AG09309 (cell line): ENCODE measurements around the gene ZDHHC8.

Source experiments
- DNase-seq: peaks from one replicate; pipeline ENCODE4 v3.0.0-alpha.2; 2010; ENCODE audit warnings: low read depth
- H3K4me3 ChIP-seq: 2 replicates; pipeline ENCODE4 v1.5.1; 2011; ENCODE audit warnings: mild to moderate bottlenecking, low read depth, low read length, moderate library complexity; ENCODE audit not compliant: control insufficient read depth
- TF ChIP-seq, protein P1 (sequence below): IDR thresholded peaks from 2 replicates; pipeline ENCODE4 v1.5.1; 2011; ENCODE audit warnings: mild to moderate bottlenecking, low read depth, low read length, inconsistent platforms; ENCODE audit not compliant: insufficient read depth, control insufficient read depth; ENCODE audit errors: missing control alignments

ZDHHC8 gene

DNA sequence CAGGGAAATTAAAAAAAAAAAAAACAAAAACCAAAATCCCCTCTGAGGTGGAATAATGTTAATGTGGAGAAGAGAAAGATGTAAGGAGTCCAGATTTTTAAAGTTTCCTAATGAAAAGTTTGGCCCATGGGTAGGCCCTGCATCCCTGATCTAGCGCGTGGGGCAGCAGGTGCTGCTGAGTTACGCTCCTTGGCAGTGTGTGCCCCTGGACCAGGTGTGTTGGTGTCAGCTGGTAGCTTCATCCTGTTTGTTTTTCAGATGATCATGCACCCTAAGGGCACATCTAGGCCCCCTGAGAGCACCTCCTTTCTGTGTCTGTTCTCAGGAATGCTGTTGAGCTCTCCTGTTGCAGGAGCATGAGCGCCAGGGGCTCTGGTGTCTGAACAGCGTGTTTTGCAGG lies 44.8 kb upstream of the ZDHHC8 start:
- no peak for DNase-seq
- H3K4me3 ChIP-seq, result no peak overlapping the region
- TF ChIP-seq, protein P1, sequence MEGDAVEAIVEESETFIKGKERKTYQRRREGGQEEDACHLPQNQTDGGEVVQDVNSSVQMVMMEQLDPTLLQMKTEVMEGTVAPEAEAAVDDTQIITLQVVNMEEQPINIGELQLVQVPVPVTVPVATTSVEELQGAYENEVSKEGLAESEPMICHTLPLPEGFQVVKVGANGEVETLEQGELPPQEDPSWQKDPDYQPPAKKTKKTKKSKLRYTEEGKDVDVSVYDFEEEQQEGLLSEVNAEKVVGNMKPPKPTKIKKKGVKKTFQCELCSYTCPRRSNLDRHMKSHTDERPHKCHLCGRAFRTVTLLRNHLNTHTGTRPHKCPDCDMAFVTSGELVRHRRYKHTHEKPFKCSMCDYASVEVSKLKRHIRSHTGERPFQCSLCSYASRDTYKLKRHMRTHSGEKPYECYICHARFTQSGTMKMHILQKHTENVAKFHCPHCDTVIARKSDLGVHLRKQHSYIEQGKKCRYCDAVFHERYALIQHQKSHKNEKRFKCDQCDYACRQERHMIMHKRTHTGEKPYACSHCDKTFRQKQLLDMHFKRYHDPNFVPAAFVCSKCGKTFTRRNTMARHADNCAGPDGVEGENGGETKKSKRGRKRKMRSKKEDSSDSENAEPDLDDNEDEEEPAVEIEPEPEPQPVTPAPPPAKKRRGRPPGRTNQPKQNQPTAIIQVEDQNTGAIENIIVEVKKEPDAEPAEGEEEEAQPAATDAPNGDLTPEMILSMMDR, result no peak

DNA sequence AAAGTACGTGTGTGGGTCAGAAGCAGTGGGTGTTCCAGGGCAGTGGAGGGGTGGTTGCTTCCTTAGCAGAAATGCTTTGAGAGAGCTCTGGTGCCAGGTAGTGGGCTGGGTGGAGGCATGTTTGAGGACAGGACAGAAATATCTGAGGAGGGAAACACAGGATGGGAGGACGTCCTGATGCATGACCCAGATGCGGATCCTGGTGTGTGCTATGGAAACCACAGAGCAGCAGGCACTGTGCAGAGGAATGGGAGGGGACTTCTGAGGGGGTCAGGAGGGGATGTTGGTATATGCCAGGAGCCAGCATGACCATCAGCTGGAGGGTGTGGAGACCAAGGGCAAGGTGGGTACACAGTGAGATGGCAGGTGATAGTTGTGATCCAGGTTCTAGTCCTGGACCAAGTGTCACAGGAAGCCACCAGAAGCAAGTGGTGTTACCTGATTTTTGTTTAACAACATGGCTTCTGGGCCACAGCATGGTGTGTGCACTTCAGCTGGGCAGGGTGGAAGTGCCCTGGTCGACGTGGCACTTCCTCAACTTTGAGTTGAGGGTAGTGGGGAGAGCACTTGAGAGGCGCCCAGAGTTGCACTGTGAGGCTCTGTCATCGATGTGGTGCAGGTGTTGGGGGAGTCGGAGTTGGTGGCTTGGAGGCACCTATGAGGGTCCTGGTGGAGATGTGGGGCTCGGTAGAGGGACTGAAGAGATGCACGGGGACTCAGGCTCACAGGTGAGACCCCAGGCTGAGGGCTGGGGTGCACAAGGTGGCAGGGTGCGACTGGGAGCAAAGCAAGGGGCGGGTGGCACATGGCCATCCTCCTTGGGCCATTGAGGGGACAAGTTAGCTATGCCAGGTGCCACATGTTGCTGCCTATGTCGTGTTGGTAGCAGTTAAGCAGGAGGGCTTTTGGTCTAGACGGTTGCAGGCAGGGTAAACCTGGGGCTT lies 44.0 kb upstream of the ZDHHC8 start:
- no peak for DNase-seq
- TF ChIP-seq, protein P1, result no peak
- no peak overlapping the region for H3K4me3 ChIP-seq

DNA sequence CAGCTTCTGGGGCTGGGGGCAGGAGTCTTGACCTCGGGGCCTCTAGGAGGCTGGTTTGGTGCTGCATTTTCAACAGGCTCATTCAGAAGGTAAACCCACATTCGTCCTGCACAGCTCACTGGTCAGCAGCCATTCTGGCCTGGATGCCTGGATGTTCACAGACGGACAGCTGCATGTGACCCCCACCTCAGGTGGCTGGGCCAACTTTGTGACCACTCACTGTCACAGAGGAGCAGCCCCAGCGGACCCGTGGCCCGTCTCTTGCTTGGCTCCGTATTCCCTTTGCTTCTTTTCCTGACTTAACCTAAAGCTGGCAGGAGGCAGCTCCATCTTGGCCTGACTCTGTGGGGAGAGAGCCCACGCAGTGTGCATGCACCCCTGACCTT lies 43.3 kb upstream of the ZDHHC8 start:
- TF ChIP-seq, protein P1, result no peak
- DNase-seq, result no peak
- H3K4me3 ChIP-seq, result no peak overlapping the region

DNA sequence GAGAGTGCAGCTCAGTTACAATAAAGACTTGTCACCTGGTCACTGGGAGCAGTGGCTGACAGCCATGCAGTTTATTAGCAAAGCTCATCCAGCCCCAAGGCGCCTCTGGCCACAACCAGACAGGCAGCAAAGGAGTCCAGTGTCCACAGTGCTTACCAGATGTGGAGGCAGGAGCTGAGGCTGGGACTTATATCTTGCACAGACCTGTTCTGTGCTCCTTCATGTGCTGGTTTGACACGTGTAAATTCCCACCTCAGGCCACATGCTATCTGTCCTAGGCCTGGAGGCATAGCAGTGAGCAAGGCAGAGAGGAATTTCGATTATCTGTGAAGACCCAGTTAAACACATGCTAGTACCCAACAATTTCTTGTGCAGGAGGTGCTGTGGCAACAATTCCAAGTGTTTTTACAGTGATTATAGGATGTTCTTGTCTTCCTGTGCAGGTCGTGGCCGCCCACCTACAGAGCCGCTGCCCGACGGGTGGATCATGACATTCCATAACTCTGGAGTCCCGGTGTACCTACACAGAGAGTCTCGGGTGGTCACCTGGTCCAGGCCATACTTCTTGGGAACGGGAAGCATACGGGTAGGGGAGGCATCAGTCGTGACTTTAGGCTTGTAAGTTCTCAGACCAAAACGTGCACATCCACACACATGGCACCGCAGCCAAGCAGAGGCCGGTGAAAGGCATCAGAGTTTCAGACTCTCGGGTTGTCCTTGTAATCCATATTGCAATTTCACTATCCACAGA lies 42.2 kb upstream of the ZDHHC8 start:
- no peak overlapping the region for H3K4me3 ChIP-seq
- no peak for DNase-seq
- TF ChIP-seq, protein P1, result no peak

DNA sequence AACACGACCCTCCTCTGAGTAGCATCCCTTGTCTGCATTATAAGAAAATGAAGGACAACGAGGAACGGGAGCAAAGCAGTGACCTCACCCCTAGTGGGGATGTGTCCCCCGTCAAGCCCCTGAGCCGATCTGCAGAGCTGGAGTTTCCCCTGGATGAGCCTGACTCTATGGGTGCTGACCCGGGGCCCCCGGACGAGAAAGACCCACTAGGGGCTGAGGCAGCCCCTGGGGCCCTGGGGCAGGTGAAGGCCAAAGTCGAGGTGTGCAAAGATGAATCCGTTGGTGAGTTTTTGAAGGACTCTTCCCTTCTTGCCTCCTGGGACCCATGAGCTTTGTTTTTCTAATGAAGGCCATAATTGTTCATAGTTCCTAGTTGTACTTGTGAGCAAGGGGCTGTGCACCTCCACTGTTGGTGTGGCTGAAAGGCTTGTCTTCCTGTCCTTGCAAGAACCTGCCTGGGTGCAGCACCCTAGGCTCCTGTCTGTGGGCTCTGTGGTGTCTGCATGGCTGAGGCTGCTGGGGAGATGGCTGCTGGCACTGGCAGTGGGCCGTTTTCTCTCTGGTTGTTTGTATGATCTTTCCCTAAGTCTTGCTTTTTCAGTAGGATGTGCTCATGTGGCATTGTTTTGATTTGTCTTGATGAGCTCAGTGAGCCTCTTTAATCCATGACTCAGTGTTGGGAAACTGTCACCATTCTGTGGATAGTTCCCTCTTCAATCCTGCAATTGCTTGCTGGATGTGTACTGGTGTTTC lies 41.5 kb upstream of the ZDHHC8 start:
- TF ChIP-seq, protein P1, result no peak
- H3K4me3 ChIP-seq, result no peak overlapping the region
- peak; percentile 16 for DNase-seq

DNA sequence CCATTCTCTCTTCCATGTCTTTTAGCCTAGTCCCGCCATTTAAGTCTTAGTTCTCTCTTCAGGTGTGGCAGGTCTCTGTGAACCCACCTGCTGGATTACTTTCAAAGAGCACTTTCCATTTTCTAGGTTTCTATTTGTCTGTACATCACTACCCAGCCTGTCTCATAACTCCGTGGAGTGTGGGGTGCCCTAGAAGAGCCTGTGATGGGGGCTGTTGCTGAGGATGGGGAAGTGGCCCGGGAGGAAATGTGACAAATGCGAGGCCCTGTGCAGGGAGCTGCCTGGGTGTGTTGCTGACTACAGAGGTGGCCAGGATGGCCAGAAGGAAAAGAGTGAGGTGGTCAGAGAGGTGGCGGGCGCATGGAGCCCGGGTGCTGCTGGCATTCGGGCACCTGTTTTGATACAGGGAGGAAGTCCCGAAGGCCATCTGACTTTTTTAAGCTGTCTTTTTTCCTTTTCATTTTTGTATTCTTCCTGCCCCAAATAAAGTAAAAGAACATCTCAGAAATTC lies 40.8 kb upstream of the ZDHHC8 start:
- no peak for DNase-seq
- no peak overlapping the region for H3K4me3 ChIP-seq
- TF ChIP-seq, protein P1, result no peak
